Heart left ventricle (tissue), 16 donors: ENCODE measurements around the gene LECT2. TPM values are rescaled to one million over a fixed set of nuclear protein-coding genes. Genes with fewer than 3 reads are reported as not detected.

ENCODE experiments used
- ATAC-seq, 4 donors: fragments of 200-7000 bp; cut with Tn5 transposase; one replicate each; pipeline ENCODE4 v1.9.1; 2020 to 2022; ENCODE audit warnings: moderate library complexity in 4 of 4, mild to moderate bottlenecking in 3 of 4, moderate number of reproducible peaks in 1 of 4
- DNase-seq, 5 donors: peaks; one replicate each; pipeline ENCODE4 v3.0.0-alpha.2; 2020
- H3K27ac ChIP-seq, 12 donors: fragments of 200-600 bp; sonication (generic) in 4 of 12; one replicate each; pipeline versions ENCODE4 v1.5.0 to v1.8.0; 2016 to 2022; ENCODE audit warnings: mild to moderate bottlenecking in 2 of 12
- H3K27me3 ChIP-seq, 9 donors: fragments of 200-600 bp; sonication (generic) in 2 of 9; one replicate each; pipeline versions ENCODE4 v1.5.1 to v1.8.0; 2016 to 2022; ENCODE audit warnings: mild to moderate bottlenecking in 3 of 9
- H3K36me3 ChIP-seq, 9 donors: fragments of 200-600 bp; sonication (generic) in 2 of 9; one replicate each; pipeline versions ENCODE4 v1.5.0 to v1.8.0; 2018 to 2022; ENCODE audit warnings: mild to moderate bottlenecking in 2 of 9
- H3K4me1 ChIP-seq, 12 donors: fragments of 200-600 bp; sonication (generic) in 4 of 12; one replicate each; pipeline versions ENCODE4 v1.5.0 to v1.8.0; 2016 to 2022; ENCODE audit warnings: mild to moderate bottlenecking in 3 of 12
- H3K4me3 ChIP-seq, 12 donors: fragments of 200-600 bp; sonication (generic) in 4 of 12; one replicate each; pipeline versions ENCODE4 v1.5.0 to v1.8.0; 2017 to 2022; ENCODE audit warnings: mild to moderate bottlenecking in 9 of 12, moderate library complexity in 4 of 12
- H3K9me3 ChIP-seq, 12 donors: fragments of 200-600 bp; sonication (generic) in 4 of 12; one replicate each; pipeline versions ENCODE4 v1.5.0 to v1.8.0; 2016 to 2022; ENCODE audit warnings: mild to moderate bottlenecking in 1 of 12
- CTCF ChIP-seq, 12 donors: fragments of 200-600 bp; sonication (generic) in 4 of 12; IDR thresholded peaks; one replicate each; pipeline versions ENCODE4 v1.5.0 to v1.8.0; 2018 to 2022; ENCODE audit warnings: antibody characterized with exemption in 12 of 12, mild to moderate bottlenecking in 5 of 12
- POLR2A ChIP-seq, 2 donors: fragments of 450-650 bp; IDR thresholded peaks; one replicate each; pipeline ENCODE4 v1.6.1; 2017; ENCODE audit warnings: antibody characterized with exemption in 2 of 2, mild to moderate bottlenecking in 2 of 2, moderate library complexity in 2 of 2
- WGBS, 4 donors: extraction: QIAGEN DNeasy Blood & Tissue Kit in 2 of 4; methylation state at CpG; one replicate each; pipeline versions ENCODE4 v1.1.5 to v1.1.7; 2013 to 2018; 5-methylcytosine and 5-hydroxymethylcytosine counted together
- intact Hi-C, 10 donors: fragments of 100-400 bp; cut with DNase I; formaldehyde crosslinking; loops; one replicate each; pipeline versions ENCODE4 v1.11.1 to v1.14.2; 2022
- polyA plus RNA-seq, 2 donors: library from polyadenylated mRNA; stranded (reverse); fragments of 200-250 nt; gene quantifications; one replicate each; pipeline ENCODE4 v1.2.3, GENCODE V29; 2013
- total RNA-seq, 9 donors: library from RNA; depleted of rRNA in 2 of 9; stranded (reverse); fragments of >200 nt in 2 of 9; fragmentation: NEBNext Ultra II Directional in 3 of 9; extraction: Animal tissue kit (Norgen Biotek cat#: 25700) in 3 of 9; gene quantifications; one replicate each; pipeline versions ENCODE4 v1.1.0 to v1.2.4, GENCODE V29; 2016 to 2023
- donor health status: ischemic (EF 13 %, LVEDD 7.1; RV severe dilation, severe dysfunction).
- donor health status: healthy with polysubstance abuse.
- donor health status: DM: no; HTN: yes; CAD: no.
- donor health status: DM: no; HTN: no; CAD: no.
- donor health status: ischemic (EF 25% LVEDD 6.9; RV normal size, moderate dysfunction).
- donor health status: ischemic (EF 25% LVEDD 5.7; RV mildly dilated, moderate dysfunction).
- donor health status: healthy.
- donor health status: DM: yes; HTN: yes; CAD: no.
- donor health status: ischemic (EF 35%, LVEDD 5.7; RV mildly dilated, moderate dysfunction).
- donor health status: nonischemic (EF 11% LVEDD 7.7; RV severe dilation, severe dysfunction).
- donor health status: DM: yes; HTN: yes; CAD: no.
- donor health status: PGD.
- donor health status: ischemic (EF 29% LVEDD 5.4; RV normal size, mild dysfunction).
- donor health status: nonischemic (EF 23%, LVEDD 6.1; RV moderate dilation, normal function).

The LECT2 gene
- total and polyA plus RNA-seq, 11 donors: not detected

- ATAC-seq: peak in 1 of 4 donors; percentile 45
- intact Hi-C loops: loop anchor here in 2 of 10 donors (5.0 kb wide), 2 partner anchors 93 to 208 kb away; no protein-coding TSS in a partner anchor
- TF ChIP-seq POLR2A (IDR thresholded peaks at IDR 0.05) (no peak), CTCF (IDR thresholded peaks at IDR 0.05) (peak in 3 of 12 donors; percentile 6 to 37 (median 12))
- H3K27ac ChIP-seq: no peak overlapping the region
- 50 to 70% (median 68%) methylated on average over 1 of the region's 1 CpG for WGBS, 4 donors
- no peaks in the 10 kb centered on the region for H3K36me3 ChIP-seq
- H3K27me3 ChIP-seq: no peaks in the 10 kb centered on the region
- no peak for DNase-seq
- H3K4me1 ChIP-seq: peaks cover 0 to 5% (median 0%) of the 10 kb centered on the region in 12 donors
- H3K9me3 ChIP-seq: no peaks in the 10 kb centered on the region
- no peak overlapping the region for H3K4me3 ChIP-seq
These were observed 10.0 kb upstream of the LECT2 start for GRCh38 chr5:135964670-135965320.

GRCh38 chr5:135955525-135955924 is 742 bp upstream of the LECT2 start:
- no peaks in the 10 kb centered on the region for H3K4me1 ChIP-seq
- intact Hi-C loops: no loop called here
- H3K36me3 ChIP-seq: no peaks in the 10 kb centered on the region
- ATAC-seq (no peak), DNase-seq (no peak)
- WGBS, 4 donors: 85 to 96% (median 89%) methylated on average over 4 of the region's 4 CpGs
- H3K27ac ChIP-seq: no peak overlapping the region
- H3K27me3 ChIP-seq: peaks cover 0 to 6% (median 0%) of the 10 kb centered on the region in 9 donors
- H3K4me3 ChIP-seq: no peak overlapping the region
- TF ChIP-seq POLR2A (IDR thresholded peaks at IDR 0.05) (no peak), CTCF (IDR thresholded peaks at IDR 0.05) (no peak)
- H3K9me3 ChIP-seq: no peaks in the 10 kb centered on the region

DNA sequence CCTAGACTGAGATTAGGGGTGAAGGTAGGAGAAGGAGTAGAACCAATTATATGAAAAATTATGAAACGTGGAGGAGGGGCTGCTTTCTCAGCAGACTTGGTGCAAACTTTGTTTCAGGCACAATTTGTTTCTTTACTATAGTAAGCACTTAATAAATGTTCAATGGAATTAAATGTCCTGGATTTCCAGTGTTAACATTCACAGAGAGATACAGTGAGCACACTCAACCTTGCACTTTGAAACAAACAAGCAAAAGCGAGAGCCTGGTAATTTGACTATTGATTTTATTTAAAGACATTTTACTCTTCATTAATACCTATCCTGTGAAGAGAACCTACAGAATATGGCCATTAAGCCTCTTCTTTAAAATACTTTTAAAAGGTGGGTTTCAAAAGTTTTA is 933 bp downstream of the LECT2 start:
- Histone ChIP-seq H3K27me3 (peaks cover 0 to 7% (median 0%) of the 10 kb centered on the region in 9 donors), H3K4me3 (no peak overlapping the region), H3K9me3 (no peaks in the 10 kb centered on the region), H3K27ac (no peak overlapping the region), H3K4me1 (no peaks in the 10 kb centered on the region), H3K36me3 (no peaks in the 10 kb centered on the region)
- DNase-seq (no peak), ATAC-seq (no peak)
- 88 to 91% (median 90%) methylated on average over 2 of the region's 2 CpGs for WGBS, 4 donors
- intact Hi-C loops: no loop called here
- no peak for TF ChIP-seq POLR2A (IDR thresholded peaks at IDR 0.05)
- TF ChIP-seq CTCF (IDR thresholded peaks at IDR 0.05): no peak

- no peak overlapping the region for H3K27ac ChIP-seq
- no peak overlapping the region for H3K4me3 ChIP-seq
- no peaks in the 10 kb centered on the region for H3K36me3 ChIP-seq
- H3K27me3 ChIP-seq: peaks cover 0 to 7% (median 0%) of the 10 kb centered on the region in 9 donors
- H3K9me3 ChIP-seq: no peaks in the 10 kb centered on the region
- DNase-seq (no peak), ATAC-seq (no peak)
- no peaks in the 10 kb centered on the region for H3K4me1 ChIP-seq
- WGBS, 4 donors: 82 to 92% (median 88%) methylated on average over 4 of the region's 4 CpGs
- TF ChIP-seq CTCF (IDR thresholded peaks at IDR 0.05): no peak
- no peak for TF ChIP-seq POLR2A (IDR thresholded peaks at IDR 0.05)
- intact Hi-C loops: no loop called here
These were observed 2.1 kb downstream of the LECT2 start for GRCh38 chr5:135952683-135953082.
